Activated CD4-positive, CD25-positive, alpha-beta regulatory T cell treated with anti-CD3 and anti-CD28 coated beads, Interleukin-2, amount 50 U/mL, for 72 hours (primary cell): ENCODE data around the gene BHLHE23.
A peak's percentile ranks its signal among the peaks of the same experiment; 100 is the strongest.

Source experiments
- DNase-seq: peaks from one replicate; pipeline ENCODE4 v3.0.0; 2021

BHLHE23 gene

DNA sequence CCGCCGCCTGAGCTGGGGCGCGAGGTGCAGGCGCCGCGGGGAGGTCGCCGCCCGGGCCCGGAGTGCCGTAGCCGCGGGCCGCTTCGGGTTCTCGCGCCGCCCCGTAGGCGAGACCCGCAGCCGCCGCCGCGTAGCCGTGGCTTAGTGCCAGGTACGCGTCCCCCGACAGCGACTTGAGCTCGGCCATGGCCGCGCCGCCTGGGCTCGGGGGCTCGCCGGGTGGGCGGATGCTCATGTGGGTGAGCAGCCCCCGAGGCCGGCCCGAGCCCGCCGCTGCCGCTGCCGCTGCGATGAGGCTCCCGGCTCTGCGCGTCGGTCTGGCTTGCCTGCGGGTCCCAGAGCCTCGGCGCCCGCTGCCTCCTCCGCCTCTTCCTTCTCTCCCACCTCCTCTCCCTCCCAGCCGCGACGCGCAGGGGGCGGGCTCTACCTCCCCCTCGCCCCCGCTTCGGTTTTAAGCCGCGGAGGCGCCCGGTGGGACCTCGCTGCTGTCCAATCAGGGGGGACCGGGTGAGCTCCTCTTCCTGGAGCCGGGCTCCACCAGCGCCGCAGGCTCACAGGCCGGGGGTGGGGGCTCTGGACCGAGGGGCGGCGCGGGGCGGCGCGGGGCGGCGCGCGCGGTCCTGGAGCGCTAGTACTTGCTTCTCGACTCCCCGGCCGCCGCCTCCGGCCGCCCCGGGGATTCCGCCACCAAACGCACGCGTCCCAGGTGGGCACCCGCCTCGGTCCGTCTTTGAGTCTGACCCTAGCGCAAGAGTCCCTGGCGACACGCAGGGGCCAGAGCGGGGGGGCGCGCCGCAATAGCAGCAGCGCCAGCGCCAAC lies at the start of gene BHLHE23:
Gene BHLHE23 (minus strand): TSS at position 425 of the 820 bp plus-strand sequence. CDS start 190 bp downstream, at position 235.
- DNase-seq = no peak

DNA sequence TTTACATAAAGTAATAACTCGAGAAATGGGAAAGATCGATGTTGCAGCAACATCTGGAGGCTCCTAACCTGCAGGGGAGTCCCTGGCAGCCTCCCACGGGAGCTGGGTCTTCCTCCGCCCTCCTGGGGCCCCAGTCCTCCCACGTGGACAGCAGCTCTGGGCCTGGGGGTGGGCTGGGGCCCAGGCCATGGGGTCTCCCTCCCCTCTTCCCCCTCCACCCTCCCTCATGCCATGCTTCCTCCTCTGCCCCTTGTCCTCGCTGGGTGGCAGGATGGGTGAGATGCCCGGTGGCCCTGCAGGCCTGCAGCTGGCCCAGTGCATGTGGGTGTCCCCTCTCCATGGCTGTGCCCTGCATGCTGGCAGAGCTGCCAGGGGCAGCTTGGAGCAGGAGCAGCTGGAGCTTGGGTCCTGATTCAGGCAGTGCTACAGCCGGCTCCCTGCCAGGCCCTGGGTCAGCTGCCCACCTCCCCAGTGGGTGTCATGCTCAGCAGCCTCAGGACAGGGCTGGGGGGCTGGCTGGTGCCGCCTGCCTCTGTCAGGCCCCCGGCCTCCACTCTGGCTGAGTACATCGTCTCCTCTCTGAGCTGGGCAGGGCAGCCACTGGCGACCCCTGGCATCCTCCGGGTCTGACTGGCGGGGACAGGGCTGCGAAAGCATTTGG lies 48.9 kb upstream of the BHLHE23 start:
- peak; percentile 29 for DNase-seq

DNA sequence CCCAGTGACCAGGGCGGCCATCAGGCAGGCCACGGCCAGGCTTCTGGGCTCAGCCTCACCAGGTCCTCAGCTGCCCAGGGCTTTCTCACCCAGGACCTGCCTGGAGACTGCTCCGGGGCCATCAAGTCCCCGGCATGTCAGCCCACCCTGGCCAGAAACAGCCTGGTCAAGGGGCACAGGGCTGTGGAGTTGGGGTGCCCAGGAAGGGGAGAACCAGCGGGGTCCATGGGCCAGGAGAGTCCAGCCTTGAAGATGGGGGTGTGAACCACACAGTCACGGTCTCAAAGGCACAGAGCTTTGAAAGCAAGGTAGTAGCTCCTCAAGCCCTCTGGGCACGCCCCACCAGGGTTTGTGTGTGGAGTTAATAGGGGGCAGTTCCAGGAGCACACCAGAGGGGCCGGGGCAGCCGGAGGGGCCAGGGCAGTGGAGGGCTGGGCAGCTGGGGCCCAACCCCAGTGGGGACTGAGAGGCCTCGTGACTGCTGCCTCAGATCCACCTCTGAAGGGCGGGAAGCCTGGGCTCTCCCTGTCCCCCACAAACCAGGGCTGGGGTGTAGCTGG lies 48.0 kb upstream of the BHLHE23 start:
- peak; percentile 20 for DNase-seq

DNA sequence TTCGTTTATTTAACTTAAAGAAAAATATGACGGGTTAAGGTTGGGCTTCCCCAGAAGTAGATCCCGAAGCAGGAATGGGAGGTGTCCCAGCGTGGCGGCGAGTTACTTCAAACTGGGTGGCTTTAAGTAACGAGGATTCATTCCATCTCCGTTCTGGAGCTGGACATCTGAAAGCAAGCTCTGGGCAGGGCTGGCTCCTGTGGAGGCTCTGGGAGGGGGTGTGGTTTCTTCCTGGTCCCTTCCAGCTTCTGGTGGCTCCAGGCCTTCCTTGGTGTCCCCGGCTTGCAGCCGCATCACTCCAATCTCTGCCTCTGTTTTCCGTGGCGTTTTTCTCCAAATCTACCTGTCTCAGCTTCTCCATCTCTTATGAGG lies 47.3 kb upstream of the BHLHE23 start:
- peak; percentile 11 for DNase-seq

DNA sequence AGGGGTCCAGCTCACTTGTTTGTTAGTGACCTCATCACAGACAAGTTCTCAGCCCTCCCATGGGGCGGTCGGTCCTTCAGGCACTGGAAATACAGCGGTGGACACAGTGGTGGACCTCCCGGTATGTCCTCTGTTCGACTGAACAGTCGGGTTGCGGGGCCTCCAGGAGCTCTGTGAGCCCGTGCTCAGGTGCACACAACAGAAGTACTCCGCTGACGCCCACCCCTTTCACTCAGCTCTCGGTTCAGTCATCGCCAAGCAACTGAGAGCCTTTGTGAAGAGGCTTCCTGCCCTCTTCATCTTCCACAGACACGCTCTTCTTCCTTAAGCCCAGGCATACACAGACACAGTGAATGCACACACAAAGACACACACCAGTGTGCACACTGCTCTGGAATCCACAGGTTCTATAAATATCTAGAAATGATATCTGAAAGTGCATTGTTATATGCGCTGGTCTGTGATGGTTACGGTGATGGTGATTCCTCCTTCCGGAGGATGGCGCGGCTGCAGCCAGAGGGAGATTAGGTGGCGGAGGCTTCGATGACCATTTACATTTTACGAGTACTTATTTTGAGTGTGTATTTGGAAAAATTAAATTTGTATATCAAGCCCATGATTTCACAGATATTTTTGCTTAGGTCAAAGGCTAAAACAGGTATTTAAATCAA lies 46.8 kb upstream of the BHLHE23 start:
- DNase-seq = no peak

DNA sequence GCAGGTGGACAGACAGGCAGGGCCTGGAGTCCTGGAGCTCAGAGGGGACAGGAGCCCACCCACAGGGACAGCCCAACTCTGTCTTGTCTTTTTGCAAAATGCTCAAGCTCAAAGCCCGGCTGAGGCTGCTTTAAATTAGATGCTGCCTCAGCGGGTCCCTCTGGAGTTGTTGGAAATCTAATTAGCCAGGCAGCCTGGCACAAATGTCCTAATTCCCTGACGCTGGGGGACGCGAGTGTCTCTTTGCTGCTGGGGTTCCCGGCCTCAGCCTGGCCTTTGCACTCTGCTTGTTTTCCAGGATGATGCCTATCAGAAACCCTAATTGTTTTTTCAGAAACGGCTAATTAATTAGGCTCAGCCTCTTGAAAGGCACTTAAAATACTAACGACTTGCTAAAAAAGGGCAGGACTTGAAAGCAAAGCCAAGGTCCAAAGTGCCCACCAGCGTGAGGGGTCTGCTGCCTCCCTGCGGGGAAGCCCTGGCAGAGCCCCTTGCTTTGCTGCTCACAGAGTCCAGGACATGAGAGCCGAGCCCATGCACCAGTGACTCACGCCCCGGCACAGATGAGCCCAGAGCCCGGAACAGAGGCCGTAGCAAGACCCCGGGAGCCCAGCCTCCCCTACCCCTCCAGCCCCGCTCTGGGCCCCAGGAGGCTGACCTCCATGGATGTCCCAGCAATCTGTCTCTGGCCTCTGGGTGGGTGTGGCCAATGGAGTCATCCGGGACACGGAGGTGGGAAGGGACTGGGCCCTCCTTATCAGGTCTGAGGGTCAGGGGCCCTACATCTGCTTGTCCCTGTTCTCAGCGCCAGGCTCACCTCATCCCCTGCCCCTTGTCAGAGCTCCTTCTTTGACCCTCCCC lies 46.0 kb upstream of the BHLHE23 start:
- DNase-seq = no peak

DNA sequence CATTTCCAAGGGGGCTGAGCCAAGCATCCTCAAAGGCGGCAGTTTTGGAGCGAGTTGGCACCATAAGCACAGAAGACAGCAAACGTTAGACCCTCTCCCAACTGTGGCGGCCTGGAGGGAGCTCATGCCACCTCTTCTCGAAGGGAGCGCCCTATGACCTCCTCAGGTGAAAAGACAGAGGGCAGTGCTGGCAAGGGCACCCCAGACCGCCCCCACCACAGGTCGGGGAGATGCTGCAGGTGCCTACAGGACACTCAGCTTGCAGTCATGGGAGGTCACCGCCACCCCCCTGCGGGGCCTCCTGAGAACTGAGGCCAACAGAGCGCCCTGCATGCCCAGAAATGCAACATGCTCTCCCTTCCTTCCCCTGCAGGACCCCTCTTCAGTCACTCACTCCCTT lies 45.1 kb upstream of the BHLHE23 start:
- DNase-seq = no peak

DNA sequence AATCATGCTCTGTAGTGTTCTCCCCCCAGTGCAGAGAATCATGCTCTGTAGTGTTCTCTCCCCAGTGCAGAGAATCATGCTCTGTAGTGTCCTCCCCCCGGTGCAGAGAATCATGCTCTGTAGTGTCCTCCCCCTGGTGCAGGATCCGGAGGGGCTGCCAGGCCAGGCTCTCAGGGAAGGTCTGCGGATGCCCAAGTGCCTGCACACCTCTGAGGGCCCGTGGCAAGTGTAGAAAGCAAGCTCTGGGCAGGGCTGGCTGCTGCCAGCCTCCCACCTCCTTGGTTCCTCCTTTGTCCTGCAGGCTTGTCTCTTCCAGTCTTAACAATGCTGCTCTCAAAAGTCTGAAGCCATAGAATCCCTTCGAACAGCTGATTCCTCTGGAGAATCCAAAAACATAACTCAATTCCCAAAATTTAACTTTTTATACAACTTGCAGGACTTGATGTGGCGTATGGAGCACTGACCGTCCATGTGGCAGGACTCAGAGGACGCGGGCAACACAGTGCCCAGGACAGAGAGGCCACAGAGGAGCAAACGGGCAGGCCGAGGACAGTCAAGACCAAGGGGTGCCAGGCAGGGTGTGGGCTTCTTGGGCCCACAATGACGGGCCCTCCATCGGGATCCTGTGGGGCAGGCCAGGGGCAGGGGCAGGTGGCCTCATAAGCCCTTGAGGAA lies 44.6 kb upstream of the BHLHE23 start:
- DNase-seq = no peak

DNA sequence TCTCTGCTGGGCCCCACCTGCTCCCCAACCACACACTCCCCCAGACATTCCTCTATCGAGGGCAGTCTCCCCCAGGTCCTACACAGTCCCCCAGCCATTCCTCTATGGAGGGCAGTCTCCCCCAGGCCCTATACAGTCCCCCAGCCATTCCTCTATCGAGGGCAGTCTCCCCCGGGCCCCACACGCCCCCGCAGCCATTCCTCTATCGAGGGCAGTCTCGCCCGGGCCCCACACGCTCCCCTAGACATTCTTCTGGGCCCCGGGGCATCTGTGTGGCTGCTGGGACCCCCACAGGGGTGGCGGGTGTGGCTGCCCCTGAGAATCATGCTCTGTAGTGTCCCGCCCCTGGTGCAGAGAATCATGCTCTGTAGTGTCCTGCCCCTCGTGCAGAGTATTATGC lies 43.6 kb upstream of the BHLHE23 start:
- no peak for DNase-seq

DNA sequence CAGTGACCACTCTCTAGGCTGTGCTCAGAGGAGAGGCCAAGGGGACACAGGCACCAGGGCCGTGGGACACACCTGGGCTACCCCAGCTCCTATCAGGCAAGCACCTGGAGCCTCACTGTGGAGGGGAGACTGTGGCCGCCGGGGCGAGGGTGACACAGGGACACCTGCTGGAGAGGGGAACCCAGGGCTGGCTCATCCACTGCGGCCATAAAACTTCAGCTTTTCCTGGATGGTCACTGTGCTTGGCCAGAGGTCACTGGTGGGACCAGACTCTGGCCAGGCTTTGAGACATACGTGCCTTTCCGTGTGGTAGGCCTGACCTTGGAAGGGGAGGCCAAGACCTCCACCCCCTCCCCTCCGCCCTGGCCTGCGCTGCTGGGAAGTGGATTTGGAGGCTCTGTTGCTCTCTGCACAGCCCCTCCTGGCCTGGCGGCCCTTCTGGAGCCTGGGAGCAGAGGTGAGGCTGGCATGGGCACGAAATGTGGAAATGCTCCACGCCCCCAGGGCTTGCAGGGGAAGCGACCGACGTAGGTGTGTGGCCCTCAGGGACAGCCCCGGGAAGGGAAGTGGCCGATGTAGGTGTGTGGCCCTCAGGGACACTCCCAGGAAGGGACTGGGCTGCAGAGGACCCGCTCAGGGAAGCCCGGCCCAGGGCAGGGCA lies 42.9 kb upstream of the BHLHE23 start:
- DNase-seq = no peak

DNA sequence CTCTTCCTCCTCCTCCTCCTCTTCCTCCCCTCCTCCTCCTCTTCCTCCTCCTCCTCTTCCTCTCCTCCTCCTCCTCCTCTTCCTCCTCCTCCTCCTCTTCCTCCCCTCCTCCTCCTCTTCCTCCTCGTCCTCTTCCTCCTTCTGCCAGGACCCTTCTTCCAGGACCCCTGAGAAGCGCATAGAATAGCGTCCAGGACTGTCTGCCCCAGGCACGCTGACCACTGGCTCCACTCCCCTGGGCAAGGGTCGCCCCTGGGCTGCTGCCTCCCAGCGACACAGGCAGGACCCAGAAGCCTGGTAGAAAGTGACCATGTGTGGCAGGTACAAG lies 42.4 kb upstream of the BHLHE23 start:
- no peak for DNase-seq

DNA sequence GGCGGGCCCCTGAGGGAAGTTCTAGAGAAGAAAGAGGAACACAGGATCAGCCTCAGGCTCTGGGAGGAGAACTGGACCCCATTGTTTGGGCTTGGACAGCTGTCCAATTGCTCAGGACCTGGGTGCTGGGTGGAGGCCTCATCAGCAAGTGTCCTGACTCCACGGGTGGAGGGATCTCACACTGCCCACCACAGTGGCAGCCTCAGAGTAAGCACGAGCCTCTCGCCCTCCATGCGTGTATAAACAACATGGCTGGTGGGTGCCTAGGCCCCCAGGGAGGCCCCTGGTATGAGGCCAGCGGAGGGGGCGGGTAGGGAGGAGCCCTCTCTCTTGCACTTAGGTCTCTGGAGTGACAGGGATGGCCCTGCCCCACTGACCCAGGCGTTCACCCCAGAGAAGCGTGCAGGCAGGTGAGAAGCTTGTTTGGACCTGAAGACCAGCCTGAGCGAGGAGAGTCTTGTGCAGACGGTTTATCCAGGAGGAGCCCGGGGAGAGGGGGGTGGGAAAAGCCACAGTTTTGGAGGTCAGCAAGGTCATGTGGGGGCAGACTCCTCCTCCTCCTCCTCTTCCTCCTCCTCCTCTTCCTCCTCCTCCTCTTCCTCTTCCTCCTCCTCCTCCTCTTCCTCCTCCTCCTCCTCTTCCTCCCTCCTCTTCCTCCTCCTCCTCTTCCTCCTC lies 41.9 kb upstream of the BHLHE23 start:
- no peak for DNase-seq

DNA sequence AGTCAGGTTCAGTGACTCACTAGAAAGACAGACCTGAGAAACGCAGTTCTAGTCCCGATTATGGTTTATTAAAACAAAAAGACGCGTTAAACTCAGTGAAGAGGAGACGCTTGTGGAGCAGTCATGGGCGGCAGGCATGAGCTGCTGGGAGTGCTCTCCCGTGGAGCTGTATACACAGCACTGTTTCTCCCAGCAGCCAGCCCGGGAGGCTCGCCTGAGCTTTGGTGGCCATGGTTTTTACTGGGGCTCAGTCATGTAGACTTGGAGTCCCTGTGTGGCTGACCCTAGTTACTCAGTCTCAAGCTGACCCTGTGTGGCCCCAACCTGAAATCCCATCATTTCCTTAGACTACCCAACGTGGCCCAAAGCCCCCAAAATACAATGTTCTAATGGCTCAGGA lies 41.2 kb upstream of the BHLHE23 start:
- no peak for DNase-seq

DNA sequence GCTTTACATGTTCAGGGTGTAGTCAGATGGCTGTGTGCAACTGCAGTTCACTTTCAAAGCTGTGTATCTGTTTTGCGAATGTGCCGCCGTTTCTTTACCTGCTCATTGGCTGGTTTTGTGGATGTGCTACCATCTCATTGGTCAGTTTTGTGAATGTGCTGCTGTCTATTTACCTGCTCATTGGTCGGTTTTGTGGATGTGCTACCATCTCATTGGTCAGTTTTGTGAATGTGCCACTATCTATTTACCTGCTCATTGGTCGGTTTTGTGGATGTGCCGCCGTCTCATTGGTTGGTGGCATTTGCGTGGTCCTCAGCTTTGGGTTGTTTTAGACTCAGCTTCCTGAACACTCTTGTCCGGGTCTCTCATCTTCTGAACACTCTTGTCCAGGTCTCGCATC lies 40.5 kb upstream of the BHLHE23 start:
- no peak for DNase-seq

DNA sequence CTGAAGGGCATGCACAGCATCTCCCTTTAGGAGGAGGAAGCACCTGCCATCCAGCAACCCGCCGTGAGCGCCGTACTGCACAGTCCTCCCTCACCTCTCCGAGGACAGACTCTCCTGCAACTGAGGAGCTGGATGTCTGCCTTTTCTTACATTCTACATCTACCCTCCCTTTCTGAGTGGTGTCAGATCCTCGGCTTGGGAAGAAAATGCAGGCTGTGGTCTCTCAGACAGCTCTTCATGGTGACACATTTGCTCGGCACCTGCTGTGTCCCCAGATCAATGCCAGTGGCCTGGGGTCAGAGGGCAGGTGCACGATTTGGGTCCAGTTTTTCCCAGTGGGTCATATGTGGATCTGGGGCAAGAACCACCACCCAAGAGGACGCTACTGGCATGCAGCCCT lies 40.1 kb upstream of the BHLHE23 start:
- DNase-seq = no peak

DNA sequence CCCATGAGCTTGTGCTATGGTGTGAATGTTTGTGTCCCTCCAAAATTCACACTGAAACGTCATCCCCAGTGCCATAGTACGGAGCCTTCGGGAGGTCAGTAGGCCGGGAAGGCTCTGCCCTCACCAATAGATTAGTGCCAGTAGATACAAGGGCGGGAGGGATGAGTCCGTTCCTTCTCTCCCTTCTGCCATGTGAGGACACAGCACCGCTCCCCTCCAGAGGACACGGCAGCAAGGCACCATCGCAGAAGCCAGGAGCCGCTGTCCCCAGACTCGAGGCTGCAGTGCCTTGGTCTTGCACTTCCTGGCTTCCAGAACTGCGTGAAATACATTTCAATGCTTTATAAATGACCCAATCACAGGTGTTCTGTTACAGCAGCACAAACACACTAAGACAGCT lies 39.2 kb upstream of the BHLHE23 start:
- no peak for DNase-seq

DNA sequence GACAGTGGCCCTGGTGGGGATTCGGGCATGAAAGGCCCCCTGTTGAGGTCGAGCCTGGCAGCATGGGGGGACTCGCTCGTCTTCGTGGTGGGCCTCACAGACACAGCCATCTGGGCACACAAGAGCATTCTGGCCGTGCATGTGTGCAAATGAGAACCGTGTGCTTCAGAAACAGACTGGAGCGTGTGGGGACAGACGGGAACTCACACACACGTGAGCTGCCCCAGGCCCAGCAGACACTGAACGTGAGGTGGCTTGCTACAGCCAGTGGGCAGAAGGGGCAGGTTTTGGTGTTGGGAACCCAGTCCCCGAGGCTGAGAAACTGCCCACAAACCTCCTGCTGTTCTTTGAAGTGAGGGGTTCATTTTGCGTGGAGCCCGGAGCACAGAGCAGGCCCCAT lies 38.6 kb upstream of the BHLHE23 start:
- DNase-seq = no peak

DNA sequence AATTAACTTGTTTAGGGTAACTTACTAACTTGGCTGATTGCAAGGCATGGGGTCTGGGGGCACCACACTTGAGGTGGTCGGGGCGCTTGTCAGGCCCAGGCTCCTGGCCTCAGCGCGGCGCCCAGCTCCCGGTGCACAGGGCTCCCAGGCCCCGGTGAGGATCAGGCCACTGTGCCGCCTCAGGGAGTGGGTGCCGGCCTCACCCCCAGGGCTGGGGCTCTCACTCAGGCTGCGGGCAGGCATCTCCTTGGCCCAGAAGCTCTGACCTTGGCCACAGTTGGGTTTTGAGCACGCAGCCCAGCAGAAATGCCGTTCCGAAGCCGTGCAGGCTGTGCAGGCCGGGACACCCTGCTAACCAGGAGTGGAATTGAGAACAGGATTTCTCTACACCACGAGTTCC lies 37.8 kb upstream of the BHLHE23 start:
- DNase-seq = no peak

DNA sequence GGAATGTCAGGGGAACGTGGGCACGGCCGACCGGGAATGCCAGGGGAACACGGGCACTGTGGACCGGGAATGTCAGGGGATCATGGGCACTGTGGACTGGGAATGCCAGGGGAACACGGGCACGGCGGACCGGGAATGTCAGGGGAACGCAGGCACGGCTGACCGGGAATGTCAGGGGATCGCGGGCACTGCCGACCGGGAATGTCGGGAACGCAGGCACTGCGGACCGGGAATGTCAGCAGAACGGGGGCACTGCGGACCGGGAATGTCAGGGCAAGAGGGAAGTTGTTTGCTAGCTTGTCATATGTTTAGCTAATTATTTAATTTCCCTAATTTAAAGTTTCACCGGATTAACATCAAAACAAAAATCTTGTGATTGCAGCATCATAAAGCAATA lies 37.4 kb upstream of the BHLHE23 start:
- no peak for DNase-seq

DNA sequence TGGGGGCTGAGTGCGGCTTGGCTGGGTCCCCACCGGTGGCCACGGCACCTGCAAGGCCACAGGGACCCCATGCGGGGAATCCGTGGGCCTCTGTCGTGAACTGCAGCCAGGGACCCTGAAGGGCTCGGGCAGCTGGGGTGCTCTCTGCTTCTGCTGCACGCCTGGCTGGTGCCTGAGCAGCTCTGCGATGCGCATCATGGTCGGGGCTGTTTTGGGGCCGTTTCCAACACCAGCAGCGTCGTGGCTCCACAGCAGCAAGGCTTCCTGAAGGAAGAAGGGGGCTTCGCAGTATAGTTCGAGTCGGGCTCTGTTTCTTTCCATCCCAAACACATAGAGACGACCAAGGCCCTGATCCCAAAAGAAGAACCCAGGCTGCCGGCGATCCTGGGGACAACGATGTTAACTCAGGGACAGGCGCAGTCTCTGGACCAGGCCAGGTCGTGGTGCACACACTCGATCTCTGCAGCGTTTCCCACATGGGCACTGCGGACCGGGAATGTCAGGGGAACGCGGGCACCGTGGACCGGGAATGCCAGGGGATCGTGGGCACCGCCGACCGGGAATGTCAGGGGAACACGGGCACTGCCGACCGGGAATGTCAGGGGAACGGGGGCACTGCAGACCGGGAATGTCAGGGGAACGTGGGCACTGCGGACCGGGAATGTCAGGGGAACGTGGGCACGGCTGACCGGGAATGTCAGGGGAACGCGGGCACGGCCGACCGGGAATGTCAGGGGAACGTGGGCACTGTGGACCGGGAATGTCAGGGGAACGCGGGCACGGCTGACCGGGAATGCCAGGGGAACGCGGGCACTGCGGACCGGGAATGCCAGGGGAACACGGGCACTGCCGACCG lies 36.8 kb upstream of the BHLHE23 start:
- DNase-seq = no peak
